Upper lobe of left lung (tissue), 6 donors: ENCODE results near the gene GRID1. TPM values are rescaled to one million over a fixed set of nuclear protein-coding genes. Genes with fewer than 3 reads are reported as not detected.

Experiments used
- ATAC-seq, 2 donors: fragments of 200-7000 bp; cut with Tn5 transposase; one replicate each; pipeline ENCODE4 v1.9.1; 2022; ENCODE audit warnings: mild to moderate bottlenecking in 2 of 2, moderate library complexity in 2 of 2; ENCODE audit not compliant: low FRiP score in 2 of 2
- DNase-seq, 2 donors: peaks; one replicate each; pipeline ENCODE4 v3.0.0-alpha.2; 2019 to 2020
- H3K27ac ChIP-seq, 4 donors: fragments of 200-600 bp; sonication (generic); one replicate each; pipeline ENCODE4 v1.5.1; 2016 to 2019
- H3K27me3 ChIP-seq, 4 donors: fragments of 200-600 bp; sonication (generic); one replicate each; pipeline ENCODE4 v1.5.1; 2017 to 2019
- H3K36me3 ChIP-seq, 4 donors: fragments of 200-600 bp; sonication (generic); one replicate each; pipeline ENCODE4 v1.5.1; 2016 to 2019
- H3K4me1 ChIP-seq, 4 donors: fragments of 200-600 bp; sonication (generic); one replicate each; pipeline ENCODE4 v1.5.1; 2018 to 2019
- H3K4me3 ChIP-seq, 4 donors: fragments of 200-600 bp; sonication (generic); one replicate each; pipeline ENCODE4 v1.5.1; 2017 to 2019; ENCODE audit warnings: mild to moderate bottlenecking in 2 of 4, moderate library complexity in 1 of 4
- H3K9me3 ChIP-seq, 4 donors: fragments of 200-600 bp; sonication (generic); one replicate each; pipeline ENCODE4 v1.5.1; 2018 to 2019
- CTCF ChIP-seq, 6 experiments: fragments of 450-650 bp in 4 of 6; fragments of 200-600 bp in 2 of 6; sonication (generic) in 2 of 6; IDR thresholded peaks; one replicate each; pipeline ENCODE4 v1.5.1; 2016 to 2019; ENCODE audit warnings: antibody characterized with exemption in 6 of 6
- EP300 ChIP-seq, 4 donors: sonication (generic); formaldehyde crosslinking; IDR thresholded peaks; one replicate each; pipeline ENCODE4 v1.5.1; 2017; ENCODE audit warnings: antibody characterized with exemption in 4 of 4, control low read depth in 2 of 4
- POLR2A ChIP-seq, 4 donors: fragments of 450-650 bp; IDR thresholded peaks; one replicate each; pipeline ENCODE4 v1.5.1; 2016 to 2017; ENCODE audit warnings: antibody characterized with exemption in 4 of 4, mild to moderate bottlenecking in 2 of 4
- POLR2AphosphoS5 ChIP-seq, 2 donors: sonication (generic); formaldehyde crosslinking; IDR thresholded peaks; one replicate each; pipeline ENCODE4 v1.5.1; 2017; ENCODE audit warnings: antibody characterized with exemption in 2 of 2
- WGBS, 2 donors: methylation state at CpG; one replicate each; pipeline ENCODE4 v1.1.5; 2017 to 2018; 5-methylcytosine and 5-hydroxymethylcytosine counted together
- total RNA-seq, 6 donors: library from RNA; depleted of rRNA in 4 of 6; stranded (reverse); fragments of >200 nt in 4 of 6; gene quantifications; one replicate each; pipeline versions ENCODE4 v1.1.0 to v1.2.1, GENCODE V29; 2016 to 2021
- donor health status: DM: no; HTN: no; CAD: no; lungs with moderate emphysema.
- donor health status: DM: no; HTN: yes; CAD: no; lungs with severe emphysema.

Gene GRID1
- total RNA-seq, 6 donors from 2014 or later = 1.5 to 5.2 (median 3.2) TPM

- Histone ChIP-seq H3K27ac (no peak overlapping the region), H3K27me3 (no peaks in the 10 kb centered on the region), H3K9me3 (no peaks in the 10 kb centered on the region), H3K4me1 (no peaks in the 10 kb centered on the region), H3K4me3 (no peak overlapping the region), H3K36me3 (no peaks in the 10 kb centered on the region)
- TF ChIP-seq EP300 (IDR thresholded peaks at IDR 0.05) (no peak), POLR2AphosphoS5 (IDR thresholded peaks at IDR 0.05) (no peak), POLR2A (IDR thresholded peaks at IDR 0.05) (no peak), CTCF (IDR thresholded peaks at IDR 0.05) (no peak)
- no peak for DNase-seq
- WGBS, 2 donors = 44 to 54% methylated on average over 2 of the region's 2 CpGs
- no peak for ATAC-seq
These were observed 73.2 kb downstream of the GRID1 start for GRCh38 chr10:86293396-86293791.

- Histone ChIP-seq H3K36me3 (no peaks in the 10 kb centered on the region), H3K4me1 (no peaks in the 10 kb centered on the region), H3K27ac (no peak overlapping the region), H3K9me3 (no peaks in the 10 kb centered on the region), H3K4me3 (no peak overlapping the region), H3K27me3 (no peaks in the 10 kb centered on the region)
- TF ChIP-seq EP300 (IDR thresholded peaks at IDR 0.05) (no peak), CTCF (IDR thresholded peaks at IDR 0.05) (no peak), POLR2A (IDR thresholded peaks at IDR 0.05) (no peak)
- WGBS, 2 donors = 73 to 76% methylated on average over 6 to 13 of the region's 13 CpGs
- DNase-seq (peak in 1 of 2 donors; percentile 17), ATAC-seq (peak in 1 of 2 donors; percentile 19)
These were observed 73.9 kb downstream of the GRID1 start for GRCh38 chr10:86292462-86293395.

- peak in 1 of 2 donors; percentile 15 for DNase-seq
- 74 to 76% methylated on average over 6 to 11 of the region's 12 CpGs for WGBS, 2 donors
These were observed 74.8 kb downstream of the GRID1 start for GRCh38 chr10:86291616-86292340.

DNA sequence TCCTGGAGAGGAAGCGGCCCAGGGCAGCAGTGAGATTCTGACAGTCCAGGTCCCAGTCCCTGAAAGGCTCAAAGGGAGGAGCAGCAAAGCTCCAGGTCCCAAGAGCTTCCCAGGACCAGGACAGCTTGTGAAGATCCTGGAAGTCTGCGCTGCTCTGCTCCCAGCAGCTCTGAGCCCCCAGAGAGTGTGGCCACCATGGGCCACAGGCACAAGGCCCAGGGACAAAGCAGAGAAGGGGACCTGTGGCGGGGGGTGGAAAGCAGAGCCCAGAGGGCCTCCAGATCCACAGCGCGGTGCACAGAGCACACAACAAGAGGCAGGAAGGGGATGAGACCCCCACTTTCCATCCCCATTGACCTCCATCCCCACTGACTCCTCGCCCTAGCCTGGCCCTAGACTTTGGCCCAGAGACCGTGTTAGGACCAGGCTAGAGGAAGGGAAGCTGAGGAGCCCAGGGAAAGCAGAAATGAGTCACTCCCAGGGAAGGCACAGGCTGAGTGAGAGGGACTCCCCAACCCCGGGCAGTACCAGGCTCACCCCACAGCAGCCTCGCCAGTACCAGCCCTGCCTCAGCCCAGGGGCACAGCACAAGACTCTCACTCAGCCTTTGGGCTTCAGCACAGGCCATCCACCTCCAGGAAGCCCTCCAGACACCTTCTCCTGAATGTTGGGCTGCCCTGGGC is 75.5 kb downstream of the GRID1 start:
- Histone ChIP-seq H3K27ac (no peak overlapping the region), H3K4me3 (no peak overlapping the region), H3K36me3 (no peaks in the 10 kb centered on the region), H3K27me3 (no peaks in the 10 kb centered on the region), H3K4me1 (no peaks in the 10 kb centered on the region), H3K9me3 (no peaks in the 10 kb centered on the region)
- no peak for ATAC-seq
- 83 to 95% methylated on average over 5 to 8 of the region's 9 CpGs for WGBS, 2 donors
- TF ChIP-seq EP300 (IDR thresholded peaks at IDR 0.05) (no peak), POLR2AphosphoS5 (IDR thresholded peaks at IDR 0.05) (no peak), CTCF (IDR thresholded peaks at IDR 0.05) (no peak), POLR2A (IDR thresholded peaks at IDR 0.05) (no peak)
- DNase-seq = peak in 1 of 2 donors; percentile 5

More at GRCh38 chr10:86291616-86292340, 74.8 kb downstream of the GRID1 start:
- Histone ChIP-seq H3K27me3 (no peaks in the 10 kb centered on the region), H3K36me3 (no peaks in the 10 kb centered on the region), H3K27ac (no peak overlapping the region), H3K4me3 (no peak overlapping the region), H3K9me3 (no peaks in the 10 kb centered on the region), H3K4me1 (no peaks in the 10 kb centered on the region)
- no peak for ATAC-seq
- no peak for TF ChIP-seq POLR2AphosphoS5 (IDR thresholded peaks at IDR 0.05)
- TF ChIP-seq POLR2A (IDR thresholded peaks at IDR 0.05) = no peak
- no peak for TF ChIP-seq CTCF (IDR thresholded peaks at IDR 0.05)
- TF ChIP-seq EP300 (IDR thresholded peaks at IDR 0.05) = no peak
